Activated T-cell treated with anti-CD3 and anti-CD28 coated beads for 4 hours (primary cell): ENCODE measurements around the gene RAD51D.

Experiments
- DNase-seq: peaks from one replicate; pipeline ENCODE4 v3.0.0-alpha.2; 2020

The RAD51D gene

GRCh38 chr17:35089586-35090296 is 29.9 kb downstream of the RAD51D start:
- DNase-seq = peak; percentile 21

GRCh38 chr17:35088881-35089585 is 30.6 kb downstream of the RAD51D start:
- peak; percentile 89 for DNase-seq

DNA sequence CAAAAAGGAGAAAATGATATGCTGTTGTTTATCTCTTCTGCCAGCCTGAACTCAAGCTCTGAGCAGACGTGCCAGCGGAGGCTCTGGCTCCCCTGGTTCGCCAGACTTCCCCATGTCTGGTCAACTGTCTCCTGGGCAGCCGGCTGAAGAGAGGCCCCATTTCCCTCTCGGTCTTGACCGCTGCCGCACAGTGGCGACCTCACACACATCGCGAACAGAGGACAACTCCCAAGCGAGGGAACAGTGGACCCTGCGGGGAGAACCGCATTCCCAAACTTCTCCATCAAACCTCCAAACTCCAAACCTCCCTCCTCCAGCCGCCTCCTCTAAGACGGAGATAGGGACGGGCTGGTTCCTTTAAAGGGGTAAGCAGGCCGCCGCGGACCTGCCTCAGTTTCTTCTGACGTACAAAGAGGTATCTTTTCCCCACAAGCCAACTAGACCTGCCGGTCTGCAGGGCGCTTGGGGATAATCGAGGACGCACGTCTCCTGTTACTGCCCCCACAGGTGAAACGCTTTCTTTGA is 31.2 kb downstream of the RAD51D start:
- no peak for DNase-seq

DNA sequence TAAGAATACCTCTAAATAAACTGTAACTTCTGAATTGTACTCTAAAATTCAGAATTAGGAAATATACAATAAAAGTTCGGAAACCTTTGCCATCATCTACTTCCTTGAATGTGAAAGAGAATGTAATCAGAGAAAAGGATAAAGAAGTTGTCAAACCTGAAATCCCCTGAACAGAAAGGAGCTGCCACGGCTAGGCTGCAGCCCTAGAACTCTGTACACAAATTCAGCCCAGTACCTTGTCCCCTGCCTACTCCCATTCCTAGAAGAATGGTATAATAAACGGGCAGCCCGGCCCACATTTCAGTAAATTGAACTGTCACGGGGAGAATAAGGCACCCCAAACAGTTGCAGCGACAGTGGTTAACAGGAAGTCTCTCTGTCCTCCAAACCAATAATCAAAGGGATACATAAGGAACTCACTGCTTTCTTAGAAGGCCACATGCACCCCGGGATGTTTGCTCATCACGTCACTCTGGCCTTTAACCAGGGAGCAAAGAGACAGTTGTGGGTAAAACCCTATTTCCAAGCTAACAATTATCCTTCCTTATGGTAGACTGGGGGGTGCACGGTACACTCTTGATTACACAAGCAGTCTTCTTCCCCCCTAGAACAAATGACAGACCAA is 31.8 kb downstream of the RAD51D start:
- no peak for DNase-seq

DNA sequence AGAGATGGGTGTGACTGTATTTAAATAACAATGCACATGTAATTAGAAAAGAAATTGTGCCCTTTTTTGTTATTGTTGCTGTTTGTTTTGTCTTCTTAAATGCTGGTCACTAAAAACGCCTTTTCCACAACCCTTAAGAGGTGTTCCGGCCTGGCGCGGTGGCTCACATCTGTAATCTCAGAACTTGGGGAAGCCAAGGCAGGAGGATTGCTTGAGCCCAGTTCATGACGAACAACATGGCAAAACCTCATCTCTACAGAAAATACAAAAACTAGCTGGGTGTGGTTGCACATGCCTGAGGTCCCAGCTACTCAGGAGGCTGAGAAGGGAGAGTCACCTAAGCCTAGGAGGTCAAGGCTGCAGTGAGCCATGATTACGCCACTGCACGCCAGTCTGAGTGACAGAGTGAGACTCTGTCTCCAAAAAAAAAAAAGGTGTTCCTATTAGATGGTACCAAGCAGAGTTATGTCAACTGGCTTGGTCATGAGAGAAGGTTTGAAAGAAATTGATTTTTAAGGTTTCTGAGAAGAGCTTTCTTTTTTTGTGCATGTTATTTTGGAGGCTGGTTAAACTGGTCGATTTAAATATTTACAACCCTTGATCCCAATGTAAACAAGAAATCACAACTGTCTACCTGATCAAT is 32.6 kb downstream of the RAD51D start:
- no peak for DNase-seq

DNA sequence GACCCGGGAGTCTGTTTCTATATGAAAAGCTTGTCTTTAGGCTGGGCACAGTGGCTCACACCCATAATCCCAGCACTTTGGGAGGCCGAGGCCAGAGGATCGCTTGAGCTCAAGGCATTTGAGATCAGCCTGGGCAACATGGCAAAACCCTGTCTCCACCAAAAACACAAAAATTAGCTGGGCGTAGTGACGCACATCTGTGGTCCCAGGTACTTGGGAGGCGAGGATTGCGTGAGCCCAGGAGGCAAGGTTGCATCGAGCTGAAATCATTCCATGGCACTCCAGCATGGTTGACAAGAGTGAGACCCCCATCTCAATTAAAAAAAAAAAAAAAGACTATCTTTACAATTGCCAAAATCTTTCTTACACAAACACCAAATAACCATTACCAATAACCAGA is 33.5 kb downstream of the RAD51D start:
- DNase-seq = no peak

DNA sequence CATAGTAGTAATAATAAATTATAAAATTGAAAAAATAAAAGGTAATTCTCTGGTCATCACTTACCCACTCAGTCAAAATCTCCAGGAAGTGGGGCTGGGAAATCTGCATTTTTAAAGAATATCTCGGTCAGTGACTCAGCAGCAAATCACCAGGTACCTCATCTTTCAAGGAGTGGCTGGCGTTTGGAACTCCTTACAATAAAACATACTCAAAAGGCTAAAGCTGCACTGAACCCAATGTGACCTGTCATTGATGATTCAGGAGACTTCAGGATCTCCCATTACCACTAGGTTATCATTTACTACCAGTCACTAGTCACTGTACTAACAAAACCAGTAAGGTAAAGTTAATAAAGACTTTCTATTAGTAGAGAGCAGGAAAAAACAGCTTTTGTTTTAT is 34.7 kb downstream of the RAD51D start:
- no peak for DNase-seq

- DNase-seq = no peak
Observed at GRCh38 chr17:35083071-35083470, 36.6 kb downstream of the RAD51D start.

DNA sequence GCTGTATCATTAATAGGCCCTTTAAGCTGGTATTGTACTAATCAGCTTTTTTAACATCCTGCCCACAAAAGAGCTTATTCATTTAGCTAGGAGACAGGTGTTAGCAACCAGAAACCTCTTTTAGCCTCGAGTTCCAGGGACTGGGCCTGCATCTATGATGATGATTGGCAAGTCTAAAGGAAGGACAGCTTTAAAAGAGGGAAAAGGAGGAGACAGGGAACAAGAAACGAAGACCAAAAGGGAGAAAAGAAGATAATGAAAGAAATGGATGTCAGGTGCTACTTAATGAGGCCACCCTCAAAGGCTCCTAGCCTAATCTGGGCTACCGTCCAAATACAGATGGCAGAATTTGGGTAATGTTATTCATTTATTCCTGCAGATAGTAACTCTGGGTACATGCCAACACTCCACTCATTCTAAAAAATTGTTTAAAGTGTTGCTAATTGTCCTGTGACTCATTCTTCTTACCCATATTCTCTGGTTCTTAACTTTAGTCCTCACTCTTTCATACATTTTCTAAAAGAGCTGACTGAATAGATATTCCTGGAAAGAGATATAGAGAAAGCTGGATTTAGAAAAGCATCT is 37.5 kb downstream of the RAD51D start:
- DNase-seq = no peak

- no peak for DNase-seq
Observed at GRCh38 chr17:35081638-35082037, 38.0 kb downstream of the RAD51D start.

DNA sequence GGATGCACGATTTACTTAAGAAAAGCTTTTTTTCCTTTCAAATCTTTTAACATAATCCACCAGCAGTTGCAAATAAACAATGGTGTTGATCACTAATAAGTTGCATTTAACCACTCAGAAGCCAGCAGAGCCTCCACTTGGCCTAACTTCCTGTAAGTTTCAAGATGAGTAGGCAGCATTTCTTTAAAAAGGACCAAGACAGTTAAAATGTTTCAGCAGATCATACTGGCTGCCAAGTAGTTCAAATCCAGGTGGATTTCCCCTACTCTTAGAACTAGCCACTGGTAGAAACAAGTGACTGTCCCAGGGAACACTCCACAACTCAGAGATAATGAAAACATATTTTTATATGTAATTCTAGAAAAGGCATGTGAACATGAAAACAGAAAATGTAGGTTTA is 39.1 kb downstream of the RAD51D start:
- no peak for DNase-seq

GRCh38 chr17:35079547-35080423 is 39.9 kb downstream of the RAD51D start:
- no peak for DNase-seq

DNA sequence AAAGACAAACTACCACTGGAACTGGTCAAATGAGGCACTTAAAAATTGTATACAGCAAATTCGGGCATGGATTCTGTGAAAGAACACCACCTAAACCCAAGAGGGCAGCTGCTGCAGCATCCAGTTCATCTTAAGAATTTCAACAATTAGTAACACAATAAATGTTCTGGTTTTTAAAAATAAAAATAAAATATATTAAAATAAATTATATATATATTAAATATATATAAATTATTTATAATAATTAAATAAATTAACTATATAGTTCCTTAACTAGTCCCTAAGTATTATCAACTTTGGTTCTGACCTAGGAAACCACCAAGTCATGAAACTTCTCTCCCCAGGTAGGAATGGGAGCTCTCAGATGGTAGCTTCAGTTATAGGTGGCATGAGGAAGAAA is 42.8 kb downstream of the RAD51D start:
- no peak for DNase-seq

DNA sequence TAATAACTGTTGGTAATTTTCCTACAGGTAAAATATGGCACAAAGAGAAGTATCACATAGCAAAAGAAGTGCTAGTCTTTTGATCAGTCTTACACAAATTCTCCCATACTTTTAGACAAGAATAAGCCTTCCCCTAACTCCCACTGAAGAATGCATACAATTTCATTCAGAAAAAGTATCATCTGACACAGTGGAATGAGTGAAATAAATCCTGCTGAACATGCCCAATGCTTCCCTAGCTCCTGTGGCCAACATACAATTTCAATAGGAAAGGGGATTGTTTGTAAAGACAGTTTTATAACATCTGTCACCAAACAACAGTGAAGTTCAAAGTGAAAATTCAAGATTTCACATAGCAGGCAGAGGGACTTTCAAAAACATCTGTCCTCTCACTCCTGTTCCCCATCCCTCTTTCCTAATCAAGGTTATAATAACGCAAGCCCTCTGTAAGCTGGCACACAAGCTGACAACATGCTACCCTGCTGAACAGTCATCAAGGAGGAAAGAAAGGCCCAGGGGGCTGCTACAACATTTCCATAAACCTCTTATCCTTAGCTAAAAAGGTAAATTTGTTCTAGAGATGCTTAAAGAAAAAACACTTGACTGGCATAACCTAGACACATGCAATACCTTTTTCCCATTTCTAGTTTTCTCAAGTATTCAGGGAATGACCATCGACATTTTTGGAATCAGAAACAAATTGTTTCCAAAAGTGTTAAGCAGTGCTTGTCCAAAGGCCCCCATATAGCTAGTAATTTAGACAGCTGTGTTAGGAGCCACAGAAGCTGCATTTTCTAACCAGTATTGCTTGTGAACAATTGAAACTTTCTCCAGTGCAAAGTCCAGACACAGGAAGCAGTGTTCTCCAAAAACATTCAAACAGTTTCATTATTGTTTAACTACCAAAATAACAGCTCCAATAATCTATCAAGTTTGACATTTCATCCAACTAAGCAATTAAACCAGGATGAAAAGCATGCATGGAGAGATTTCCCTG is 44.7 kb downstream of the RAD51D start:
- DNase-seq = no peak

DNA sequence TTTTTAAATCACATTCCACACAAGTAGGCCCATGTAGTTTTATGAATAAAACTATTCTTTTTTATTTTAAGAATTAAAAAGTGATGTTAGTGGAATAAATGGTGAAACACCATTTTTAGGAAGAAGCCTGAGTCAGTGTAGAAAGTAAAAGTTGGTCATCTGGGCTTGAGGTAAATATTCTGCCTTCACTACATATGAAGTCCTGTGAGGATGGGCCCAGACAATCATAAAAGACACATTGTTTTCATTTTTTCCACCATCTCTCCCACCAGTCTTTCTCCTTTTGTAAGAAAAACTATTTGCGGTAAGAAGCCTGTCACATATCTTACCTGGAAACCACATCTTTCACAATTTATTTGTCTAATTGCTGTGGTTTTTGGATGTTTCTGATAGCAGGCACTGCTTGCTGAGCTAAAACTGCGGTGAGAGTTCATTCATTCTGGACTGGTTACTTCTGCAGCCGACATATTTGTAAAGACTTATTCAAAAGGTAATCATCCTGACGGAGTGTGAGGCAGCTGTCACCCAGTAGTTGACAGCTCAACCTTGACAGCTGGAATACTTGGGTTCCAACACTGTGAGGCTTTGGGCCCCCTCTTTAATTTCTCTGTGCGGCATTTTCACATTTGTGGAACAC is 45.6 kb downstream of the RAD51D start:
- no peak for DNase-seq

GRCh38 chr17:35073183-35073790 is 46.4 kb downstream of the RAD51D start:
- DNase-seq = no peak

GRCh38 chr17:35069311-35069710 is 50.3 kb downstream of the RAD51D start:
- no peak for DNase-seq

- no peak for DNase-seq
Observed at GRCh38 chr17:35068249-35068648, 51.4 kb downstream of the RAD51D start.

DNA sequence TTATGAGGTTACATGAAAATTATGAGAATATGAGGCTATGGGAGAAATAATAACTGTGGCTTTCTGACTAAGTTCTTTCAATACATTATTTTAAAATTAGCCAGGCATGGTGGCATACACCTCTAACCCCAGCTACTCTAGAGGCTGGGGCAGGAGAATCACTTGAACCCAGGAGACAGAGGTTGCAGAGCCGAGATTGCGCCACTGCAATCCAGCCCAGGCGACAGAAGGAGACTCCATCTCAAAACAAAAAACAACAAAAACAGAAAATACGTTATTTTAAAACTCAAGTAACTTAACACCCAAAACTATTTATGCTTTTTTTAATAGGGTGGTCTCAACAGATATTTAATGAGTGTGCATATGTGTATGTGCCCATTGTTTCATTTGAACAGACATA is 53.8 kb downstream of the RAD51D start:
- DNase-seq = no peak
